Jurkat, Clone E6-1 (cell line): ENCODE data around the gene CRK.
"Not testable (repeated sequence)": the region's sequence is repeated elsewhere in the genome, so short reads cannot be mapped to it uniquely, and the experiment has no call there.

Experiments used
- DNase-seq: peaks from one replicate; pipeline ENCODE4 v3.0.0-alpha.2; 2011; ENCODE audit warnings: low read depth, low spot score
- H3K4me3 ChIP-seq: 2 replicates; pipeline ENCODE4 v1.5.1; 2011; ENCODE audit warnings: mild to moderate bottlenecking, low read length, control low read depth, moderate library complexity

Gene CRK

DNA sequence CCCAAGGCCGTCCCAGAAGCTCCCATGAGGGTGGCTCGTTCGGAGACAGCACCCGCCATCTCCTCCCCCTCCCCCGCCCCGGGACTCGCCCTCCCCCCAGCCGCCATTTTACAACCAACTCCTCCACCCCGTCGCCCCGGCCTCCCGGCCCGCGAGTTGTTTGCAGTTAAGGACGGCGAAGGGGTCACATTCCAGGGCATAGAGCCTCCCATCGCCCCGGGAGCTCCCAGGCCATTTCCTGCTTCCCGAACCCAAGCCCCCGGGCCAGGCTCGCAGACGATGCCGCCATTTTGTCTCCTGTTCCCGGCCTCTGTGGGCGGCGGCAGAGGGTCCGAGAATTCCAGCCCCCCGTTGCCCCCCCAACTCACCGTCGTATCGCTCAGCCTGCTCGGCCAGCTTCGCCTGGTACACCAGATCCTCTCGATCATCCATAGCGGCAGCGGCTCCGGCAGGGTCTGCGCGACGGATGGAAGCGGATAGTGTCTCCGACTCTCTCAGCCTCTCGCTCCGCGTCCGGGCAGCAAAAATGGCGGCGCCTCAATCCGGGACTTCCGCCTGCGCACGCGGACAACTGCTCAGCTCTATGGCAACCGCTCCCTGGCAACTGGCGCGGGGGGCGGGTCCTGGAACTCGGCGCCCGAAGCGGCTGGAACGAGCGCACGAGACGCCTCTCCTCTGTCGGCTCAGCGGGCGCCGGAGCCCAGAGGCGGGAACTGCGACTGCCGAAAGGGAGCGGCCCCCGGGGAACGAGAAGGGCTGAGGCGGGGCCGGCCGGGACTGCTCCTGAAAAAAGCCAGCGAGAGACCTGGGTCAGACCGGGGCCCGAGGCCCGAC lies 56.1 kb downstream of the CRK start, which contains the start of gene YWHAE:
Gene YWHAE (minus strand): TSS at position 544 of the 834 bp plus-strand sequence. CDS start 112 bp downstream, at position 432.
- H3K4me3 ChIP-seq, result peak within 1 kb of the TSS; percentile 98
- DNase-seq, result peak; percentile 89

DNA sequence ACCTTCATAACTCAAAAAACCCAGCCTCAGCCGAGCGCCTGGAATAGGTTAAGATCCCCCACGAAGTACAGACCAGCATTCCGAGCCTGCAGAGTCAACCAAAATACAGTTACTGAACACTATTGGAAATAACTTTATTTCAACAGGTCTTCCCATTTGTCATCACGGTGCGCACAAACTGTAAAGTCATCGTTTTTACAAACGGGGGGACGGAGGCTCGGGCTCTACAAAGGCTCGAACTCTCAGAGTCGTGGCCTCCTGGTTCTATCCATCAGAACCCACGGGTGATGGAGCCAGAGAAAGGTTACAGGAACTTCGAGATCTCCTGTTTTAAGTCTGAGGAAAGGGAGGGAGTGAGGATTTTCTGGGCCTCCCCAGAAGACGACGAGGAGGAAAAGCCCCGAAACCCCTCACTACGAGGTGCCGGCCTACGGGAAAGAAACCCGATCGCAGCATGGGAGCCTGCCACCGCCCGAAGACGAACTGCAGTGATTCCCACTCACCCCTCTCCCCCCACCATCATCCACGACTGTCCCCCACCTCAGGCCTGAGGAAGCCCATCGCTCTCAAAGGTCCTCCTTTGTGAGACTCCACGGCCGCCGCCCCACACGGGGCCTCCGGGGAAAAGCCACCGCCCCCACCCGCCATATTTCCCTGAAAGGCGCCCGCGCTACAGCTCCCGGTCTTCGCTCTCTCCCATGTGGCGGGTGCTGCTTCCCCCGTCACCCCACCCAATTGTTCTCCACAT lies 56.9 kb downstream of the CRK start:
- DNase-seq, result no peak
- peak overlapping the region; percentile 98 for H3K4me3 ChIP-seq

DNA sequence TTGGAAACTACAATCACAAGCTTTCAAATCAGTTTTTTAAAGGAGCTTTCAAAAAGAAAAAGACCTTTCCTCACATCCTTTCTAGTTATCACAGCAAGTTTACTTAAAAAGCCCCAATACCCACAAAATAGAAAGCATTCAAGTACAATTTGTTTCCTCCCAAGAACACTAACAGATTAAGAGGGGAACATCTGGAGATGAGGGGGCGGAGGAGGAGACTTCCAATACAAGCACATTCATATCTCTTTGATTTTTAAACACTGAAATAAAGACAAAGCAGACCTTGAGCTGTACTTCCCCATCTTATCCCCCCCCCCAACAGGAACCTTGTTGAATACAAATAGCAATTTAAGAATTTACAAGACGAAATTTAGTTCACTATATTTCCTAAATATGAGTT lies 58.0 kb downstream of the CRK start:
- DNase-seq, result peak; percentile 32
- peak overlapping the region; percentile 98 for H3K4me3 ChIP-seq

DNA sequence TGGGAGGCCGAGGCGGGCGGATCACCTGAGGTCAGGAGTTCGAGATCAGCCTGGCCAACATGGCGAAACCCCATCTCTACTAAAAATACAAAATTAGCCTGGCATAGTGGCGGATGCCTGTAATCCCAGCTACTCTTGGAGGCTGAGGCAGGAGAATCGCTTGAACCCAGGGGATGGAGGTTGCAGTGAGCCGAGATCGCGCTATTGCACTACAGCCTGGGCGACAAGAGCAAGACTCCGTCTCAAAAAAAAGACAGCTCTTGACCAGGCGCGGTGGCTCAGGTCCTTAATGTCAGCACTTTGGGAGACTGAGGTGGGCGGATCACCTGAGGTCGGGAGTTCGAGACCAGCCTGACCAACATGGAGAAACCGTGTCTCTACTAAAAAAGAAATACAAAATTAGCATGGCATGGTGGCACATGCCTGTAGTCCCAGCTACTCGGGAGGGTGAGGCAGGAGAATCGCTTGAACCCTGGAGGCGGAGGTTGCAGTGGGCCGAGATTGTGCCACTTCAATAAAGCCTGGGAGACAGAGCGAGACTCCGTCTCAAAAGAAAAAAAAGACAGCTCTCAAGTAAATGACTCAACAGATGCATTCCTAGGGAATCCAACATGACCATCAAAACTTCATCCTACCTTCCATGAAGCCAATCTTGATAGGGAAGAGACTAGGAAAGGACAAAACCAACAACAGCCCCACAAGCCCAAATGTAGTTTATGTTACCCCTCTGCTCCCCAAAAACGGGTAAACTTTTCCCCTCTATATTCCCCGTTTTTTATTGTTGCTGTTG lies 60.0 kb downstream of the CRK start:
- H3K4me3 ChIP-seq, DNase-seq: not testable (repeated sequence)

DNA sequence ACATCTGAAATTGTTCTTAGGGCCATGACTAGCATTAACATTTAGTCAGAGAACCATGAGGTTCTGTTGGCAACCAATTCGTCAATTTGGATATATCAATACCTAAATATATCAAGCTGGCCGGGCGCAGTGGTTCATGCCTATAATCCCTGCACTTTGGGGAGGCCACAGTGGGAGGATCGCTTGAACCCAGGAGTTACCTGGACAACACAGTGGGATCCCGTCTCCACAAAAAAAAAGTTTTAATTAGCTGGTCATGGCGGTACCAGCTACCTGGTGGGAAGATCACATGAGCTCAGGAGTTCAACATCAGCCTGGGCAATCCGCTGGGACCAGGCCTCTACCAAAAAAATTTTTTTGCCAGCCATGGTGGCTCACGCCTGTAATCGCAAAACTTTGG lies 64.5 kb downstream of the CRK start:
- DNase-seq, result no peak
- H3K4me3 ChIP-seq, result no peak overlapping the region

DNA sequence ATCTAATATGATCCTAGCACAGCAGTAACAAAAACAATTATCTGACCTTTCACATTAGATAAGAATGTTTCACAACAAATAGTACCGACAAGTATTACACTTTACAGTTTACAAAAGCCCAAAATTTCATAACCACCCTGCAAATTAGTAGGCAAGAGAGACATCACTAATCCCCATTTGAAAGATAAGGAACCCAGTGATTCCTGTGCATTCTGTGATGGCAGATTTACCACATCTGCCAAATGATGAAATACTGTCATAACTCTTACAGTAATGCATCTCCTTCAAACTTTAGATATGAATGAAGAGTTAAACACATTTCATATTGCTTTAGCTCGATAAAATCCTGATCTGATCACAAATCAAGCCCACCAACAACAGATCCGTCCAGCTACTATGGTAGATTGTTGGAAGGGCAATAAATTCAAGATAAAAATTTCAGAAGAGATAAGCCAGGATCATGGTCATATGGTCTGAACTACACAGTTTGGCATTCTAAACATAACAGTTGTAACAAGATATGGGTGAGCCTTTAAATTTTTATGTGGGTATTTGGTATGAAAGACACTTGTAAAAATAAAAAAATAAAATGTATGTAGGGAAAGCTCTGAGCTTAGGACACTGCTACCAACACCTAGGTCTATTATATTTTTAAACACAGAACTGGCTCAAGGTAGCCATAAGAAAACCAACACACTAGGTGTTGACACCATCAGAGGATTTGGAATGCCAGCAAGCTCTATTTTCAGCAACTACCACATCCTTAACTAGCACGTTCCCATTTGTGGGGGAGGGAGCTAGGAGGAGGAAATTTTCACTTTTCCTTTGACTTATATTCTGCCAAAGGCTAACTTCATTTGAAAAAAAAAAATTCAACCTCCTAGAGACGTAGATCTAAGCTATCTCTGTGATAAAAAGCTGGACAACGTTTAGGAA lies 65.3 kb downstream of the CRK start:
- no peak overlapping the region for H3K4me3 ChIP-seq
- no peak for DNase-seq

DNA sequence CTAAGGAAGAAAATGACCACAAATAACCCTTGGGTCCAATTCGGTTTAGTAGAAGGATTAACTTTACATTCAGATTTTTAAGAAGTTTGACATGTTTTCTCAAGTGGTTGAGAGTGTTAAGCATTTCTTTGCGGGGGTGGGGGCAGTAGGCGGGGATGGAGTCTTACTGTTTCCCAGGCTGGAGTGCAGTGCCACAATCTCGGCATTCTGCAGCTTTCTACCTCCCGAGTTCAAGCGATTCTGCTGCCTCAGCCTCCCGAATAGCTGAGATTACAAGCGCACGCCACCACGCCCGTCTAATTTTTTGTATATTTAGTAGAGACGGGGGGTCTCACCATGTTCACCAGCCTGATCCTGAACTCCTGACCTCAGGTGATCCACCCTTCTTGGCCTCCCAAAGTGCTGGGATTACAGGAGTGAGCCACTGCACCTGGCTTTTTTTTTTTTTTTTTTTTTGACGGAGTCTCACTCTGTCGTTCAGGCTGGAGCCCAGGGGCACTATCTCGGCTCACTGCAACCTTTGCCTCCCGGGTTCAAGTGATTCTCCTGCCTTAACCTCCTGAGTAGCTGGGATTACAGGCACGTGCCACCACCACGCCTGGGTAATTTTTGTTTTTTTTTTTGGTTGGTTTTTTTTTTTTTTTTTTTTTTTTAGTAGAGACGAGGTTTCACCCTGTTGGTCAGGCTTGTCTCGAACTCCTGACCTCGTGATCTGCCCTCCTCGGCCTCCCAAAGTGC lies 68.4 kb downstream of the CRK start:
- DNase-seq, H3K4me3 ChIP-seq: not testable (repeated sequence)

DNA sequence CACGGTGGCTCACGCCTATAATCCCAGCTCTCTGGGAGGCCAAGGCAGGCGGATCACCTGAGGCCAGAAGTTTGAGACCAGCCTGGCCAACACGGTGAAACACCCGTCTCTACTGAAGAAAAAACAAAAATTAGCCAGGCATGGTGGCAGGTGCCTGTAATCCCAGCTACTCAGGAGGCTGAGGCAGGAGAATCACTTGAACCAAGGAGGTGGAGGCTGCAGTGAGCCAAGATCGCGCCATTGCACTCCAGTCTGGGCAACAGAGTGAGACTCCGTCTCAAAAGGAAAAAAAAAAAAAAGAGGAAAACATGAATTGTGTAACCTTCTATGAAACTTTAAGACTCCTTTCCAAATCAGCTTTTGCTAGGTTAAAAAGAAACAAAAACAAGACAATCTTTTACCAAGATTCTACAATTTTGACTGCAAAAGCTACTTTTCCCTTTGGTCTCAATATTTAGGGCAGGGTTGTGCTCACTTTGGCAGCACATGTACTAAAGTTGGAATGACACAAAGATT lies 69.3 kb downstream of the CRK start:
- not testable (repeated sequence) for H3K4me3 ChIP-seq, DNase-seq

DNA sequence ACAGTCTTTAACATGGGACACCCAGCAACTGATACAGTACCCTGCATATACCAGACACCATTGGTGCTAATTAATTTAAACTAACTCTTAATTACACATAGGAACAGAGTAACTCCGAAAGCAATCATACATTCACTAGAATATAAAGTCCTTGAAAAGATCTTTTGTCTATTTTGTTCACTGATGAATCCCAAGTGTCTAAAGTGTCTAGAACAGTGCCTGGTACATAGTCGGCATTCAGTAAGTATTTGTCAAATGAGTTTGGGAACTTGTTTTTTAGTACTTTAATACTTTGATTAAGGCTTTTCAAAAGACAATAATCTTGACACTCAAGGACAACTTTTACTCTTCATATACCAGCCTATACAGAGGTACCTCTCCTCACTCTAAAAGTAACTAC lies 69.8 kb downstream of the CRK start:
- no peak for DNase-seq
- no peak overlapping the region for H3K4me3 ChIP-seq

DNA sequence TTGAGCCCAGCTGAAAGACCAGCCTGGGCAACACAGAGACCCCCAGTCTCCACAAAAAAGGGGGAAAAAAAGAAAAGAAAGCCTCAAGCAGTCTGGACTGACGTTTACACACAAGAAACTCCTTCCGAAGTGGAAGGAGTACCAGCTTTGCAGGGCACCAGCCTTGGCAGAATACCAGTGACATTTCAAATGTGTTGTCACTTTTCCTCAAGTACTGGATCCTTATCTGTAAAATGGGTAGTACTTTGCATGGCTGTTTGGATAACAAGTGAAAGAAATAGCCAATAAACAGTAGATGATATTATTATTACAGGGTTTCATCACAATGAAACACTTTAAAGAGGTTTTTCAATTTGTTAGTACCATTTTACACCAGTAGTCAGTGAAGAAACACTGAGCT lies 70.2 kb downstream of the CRK start:
- no peak for DNase-seq
- H3K4me3 ChIP-seq, result no peak overlapping the region

DNA sequence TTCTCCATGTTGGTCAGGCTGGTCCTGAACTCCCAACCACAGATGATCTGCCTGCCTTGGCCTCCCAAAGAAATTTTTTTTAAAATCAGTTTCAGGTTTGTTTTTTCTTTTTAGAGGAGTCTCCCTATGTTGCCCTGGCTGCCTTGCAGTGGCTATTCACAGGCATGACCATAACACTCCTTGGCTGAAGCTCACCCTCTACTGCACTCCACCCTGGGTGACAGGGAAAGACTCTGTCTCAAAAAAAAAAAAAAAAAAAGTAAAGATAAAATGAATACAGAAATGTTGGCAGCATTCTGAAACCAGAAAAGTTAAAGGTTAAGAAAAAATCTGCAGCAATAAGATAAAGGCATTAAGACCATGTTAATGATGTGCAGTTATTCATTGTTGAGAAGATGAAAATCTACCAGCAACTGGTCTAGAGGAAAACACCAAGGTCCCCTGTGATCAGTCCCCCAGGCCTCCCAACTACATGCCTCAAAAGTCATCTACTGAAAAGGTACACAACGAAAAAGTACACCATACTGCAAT lies 71.1 kb downstream of the CRK start:
- H3K4me3 ChIP-seq, result no peak overlapping the region
- no peak for DNase-seq

DNA sequence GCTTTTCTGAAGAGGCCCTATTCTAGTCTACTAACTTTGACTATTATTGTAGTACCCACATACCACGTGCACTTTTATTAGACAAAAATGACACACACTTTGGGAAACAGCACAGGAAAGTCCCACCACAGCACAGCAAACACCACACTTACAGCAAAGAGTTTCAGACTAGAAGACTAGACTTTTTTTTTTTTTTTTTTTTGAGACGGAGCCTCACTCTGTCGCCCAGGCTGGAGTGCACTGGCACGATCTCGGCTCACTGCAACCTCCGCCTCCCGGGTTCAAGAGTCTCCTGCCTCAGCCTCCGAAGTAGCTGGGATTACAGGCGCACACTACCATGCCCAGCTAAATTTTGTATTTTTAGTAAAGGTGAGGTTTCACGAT lies 76.1 kb downstream of the CRK start:
- no peak overlapping the region for H3K4me3 ChIP-seq
- DNase-seq, result no peak

DNA sequence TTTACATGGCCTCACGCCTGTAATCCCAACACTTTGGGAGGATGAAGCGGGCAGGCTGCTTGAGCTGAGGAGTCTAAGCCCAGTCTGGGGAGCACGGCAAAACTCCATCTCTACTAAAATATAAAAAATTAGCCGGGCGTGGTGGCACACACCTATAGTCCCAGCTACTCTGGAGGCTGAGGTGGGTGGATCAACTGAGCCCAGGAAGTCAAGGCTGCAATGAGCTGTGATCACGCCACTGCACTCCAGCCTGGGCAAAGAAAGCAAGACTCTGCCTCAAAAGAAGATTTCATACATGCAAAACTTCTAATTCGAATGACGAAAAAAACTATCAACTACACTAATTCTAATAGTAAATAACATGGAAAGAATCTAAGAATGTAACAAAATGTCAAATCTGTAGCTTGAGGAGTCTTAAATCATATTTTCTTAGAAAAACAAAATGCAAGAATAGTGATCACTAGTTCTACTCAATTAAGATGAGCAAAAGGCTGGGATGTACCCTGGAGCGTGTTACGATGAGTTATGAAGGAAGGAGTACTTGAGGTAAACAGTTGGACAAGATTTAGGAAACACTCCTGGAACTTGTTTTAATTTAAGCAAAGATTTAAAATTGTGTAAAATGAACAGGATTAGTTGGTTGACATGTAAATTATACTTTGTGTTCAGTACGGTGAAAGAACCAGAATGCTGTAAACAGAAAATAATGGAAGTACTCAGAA lies 76.7 kb downstream of the CRK start:
- DNase-seq, result no peak
- no peak overlapping the region for H3K4me3 ChIP-seq

DNA sequence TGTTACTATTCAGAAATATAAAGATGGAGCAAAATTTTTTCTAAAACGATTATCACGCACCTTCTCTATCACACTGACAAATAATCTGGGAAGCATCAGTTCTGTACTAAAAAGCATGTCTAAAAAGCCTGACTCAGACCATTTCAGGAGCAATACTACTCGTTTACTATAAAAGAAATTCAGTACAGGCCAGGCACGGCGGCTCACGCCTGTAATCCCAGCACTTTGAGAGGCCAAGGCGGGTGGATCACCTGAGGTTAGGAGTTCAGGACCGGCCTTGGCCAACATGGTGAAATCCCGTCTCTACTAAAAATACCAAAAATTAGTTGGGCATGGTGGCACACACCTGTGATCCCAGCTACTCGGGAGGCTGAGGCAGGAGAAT lies 77.6 kb downstream of the CRK start:
- H3K4me3 ChIP-seq, DNase-seq: not testable (repeated sequence)

DNA sequence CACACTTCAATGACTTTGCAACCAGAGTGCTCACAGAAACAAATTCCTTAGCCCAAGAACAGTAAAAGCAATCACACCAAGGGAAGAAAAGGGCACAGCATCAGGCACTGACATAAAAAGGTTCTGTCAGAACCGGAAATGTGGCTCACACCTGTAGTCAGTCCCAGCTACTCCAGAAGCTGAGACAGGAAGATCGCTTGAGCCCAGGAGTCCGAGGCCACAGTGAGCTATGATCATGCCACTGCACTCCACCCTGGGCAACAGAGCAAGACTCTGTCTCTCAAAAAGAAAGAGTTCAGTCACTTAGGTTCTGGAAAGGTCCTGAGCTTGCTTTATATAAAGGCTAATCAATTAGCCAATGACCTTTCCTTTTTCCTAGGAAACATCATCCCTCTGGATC lies 78.7 kb downstream of the CRK start:
- H3K4me3 ChIP-seq, result no peak overlapping the region
- no peak for DNase-seq

DNA sequence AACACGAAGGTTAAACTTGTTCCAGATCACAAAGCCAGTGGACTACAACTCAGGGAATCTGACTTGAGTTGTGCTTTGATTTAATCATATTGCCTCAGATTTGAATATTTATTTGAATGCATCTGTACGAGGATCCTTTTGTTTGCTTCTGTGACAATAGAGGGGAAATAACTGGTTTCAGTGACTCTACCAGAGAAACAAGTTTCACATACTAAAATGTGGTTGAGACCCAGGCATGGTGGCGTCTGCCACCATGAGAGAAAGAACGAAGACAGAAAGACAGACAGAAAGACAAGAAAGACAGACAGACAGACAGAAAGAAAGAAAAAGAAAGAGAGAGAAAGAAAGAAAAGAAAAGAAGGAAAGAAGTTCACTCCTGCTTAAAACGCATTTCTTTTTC lies 80.0 kb downstream of the CRK start:
- H3K4me3 ChIP-seq, result no peak overlapping the region
- DNase-seq, result no peak

DNA sequence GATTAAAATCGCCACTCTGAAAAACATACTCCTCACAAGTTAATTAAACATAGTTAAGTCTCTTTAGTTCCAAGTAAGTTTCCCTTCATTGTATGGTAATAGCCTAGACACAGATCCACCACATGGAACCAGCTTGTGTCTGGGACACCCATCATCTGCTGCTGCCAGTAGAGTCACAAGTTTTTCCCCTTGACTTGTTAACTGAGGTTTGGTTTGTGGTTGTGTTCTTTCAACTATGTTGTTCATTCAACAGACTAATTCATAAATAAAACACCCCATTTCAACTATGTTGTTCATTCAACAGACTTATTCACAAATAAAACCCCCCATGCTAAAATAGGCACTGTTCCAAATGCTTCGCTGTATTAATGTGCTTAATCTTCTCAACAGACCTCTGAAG lies 80.4 kb downstream of the CRK start:
- DNase-seq, result no peak
- no peak overlapping the region for H3K4me3 ChIP-seq
